Measurements from ENCODE around the gene NR1I3.

The NR1I3 gene

DNA sequence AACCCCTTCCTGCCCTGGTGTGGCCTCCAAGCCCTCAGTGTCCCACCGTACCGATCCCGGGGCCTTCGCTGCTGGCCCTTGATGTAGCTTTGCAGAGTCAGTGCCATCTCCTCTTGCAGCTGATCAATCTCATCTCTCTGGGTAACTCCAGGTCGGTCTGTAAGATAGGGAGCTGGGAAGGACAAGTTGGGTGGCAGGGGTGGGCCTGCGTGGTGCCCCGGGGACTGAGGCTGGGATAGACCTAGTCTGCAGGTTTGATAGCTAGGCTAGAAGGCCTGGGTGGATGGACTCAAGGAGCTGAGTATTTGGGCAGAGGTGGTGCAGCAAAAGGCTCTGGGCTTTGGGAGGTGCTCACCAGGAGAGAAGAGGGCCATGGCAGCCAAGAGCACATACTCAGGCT is 7.2 kb downstream of the NR1I3 start:
- peaks cover 0 to 33% of the 10 kb centered on the region in 2 experiments; a peak in 1 of 3 replicates for H3K36me3 ChIP-seq (ENCODE audit: control insufficient read depth in 2 of 2, insufficient read depth in 1 of 2, low read length in 2 of 2)
- ChIA-PET POLR2A (interaction anchor here (1.4 kb wide), 1 partner anchor 59 kb away, joined by 3 read pairs; no protein-coding TSS in a partner anchor), CTCF (interaction anchor here (0.6 to 9.7 kb wide), 9 partner anchors 9 to 152 kb away, joined by 3 to 146 read pairs (median 6); partner anchors contain the start of gene NR1I3)

DNA sequence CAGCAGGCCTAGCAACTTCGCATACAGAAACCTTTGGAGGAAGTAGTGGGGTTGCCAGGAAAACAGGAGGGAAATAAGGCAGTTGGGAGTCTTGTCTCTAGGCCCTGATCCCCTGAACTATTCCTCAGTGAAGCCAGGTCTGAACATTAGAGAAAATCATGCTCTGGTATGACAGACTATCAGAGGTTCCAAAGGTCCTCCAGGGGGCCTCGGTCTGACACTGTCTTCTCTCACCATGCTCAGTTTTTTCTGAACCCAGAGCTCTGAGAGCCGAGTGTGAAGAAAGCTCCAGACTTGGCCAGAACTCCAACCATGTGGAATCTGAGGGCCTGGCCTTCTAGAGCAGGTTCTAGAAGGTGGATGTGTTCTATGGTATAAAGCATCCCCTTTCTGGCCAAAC is 8.1 kb downstream of the NR1I3 start:
- no peak overlapping the region for H3K27ac ChIP-seq (ENCODE audit: extremely low read depth, low read depth, low read length)
- H3K36me3 ChIP-seq (ENCODE audit: control insufficient read depth in 2 of 2, insufficient read depth in 1 of 2, low read length in 2 of 2), result peaks cover 0 to 33% of the 10 kb centered on the region in 2 experiments; a peak in 1 of 3 replicates
- TF ChIP-seq, protein P1, sequence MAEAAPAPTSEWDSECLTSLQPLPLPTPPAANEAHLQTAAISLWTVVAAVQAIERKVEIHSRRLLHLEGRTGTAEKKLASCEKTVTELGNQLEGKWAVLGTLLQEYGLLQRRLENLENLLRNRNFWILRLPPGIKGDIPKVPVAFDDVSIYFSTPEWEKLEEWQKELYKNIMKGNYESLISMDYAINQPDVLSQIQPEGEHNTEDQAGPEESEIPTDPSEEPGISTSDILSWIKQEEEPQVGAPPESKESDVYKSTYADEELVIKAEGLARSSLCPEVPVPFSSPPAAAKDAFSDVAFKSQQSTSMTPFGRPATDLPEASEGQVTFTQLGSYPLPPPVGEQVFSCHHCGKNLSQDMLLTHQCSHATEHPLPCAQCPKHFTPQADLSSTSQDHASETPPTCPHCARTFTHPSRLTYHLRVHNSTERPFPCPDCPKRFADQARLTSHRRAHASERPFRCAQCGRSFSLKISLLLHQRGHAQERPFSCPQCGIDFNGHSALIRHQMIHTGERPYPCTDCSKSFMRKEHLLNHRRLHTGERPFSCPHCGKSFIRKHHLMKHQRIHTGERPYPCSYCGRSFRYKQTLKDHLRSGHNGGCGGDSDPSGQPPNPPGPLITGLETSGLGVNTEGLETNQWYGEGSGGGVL (tag by site-specific recombination; IDR thresholded peaks at IDR 0.05), result no peak
- TF ChIP-seq ZNF658 (tag by site-specific recombination; IDR thresholded peaks at IDR 0.05) (no peak), ZFHX2 (tag by site-specific recombination; conservative IDR thresholded peaks at IDR 0.05) (no peak), ZNF664 (tag by site-specific recombination; IDR thresholded peaks at IDR 0.05) (no peak), GFI1B (tag by site-specific recombination; IDR thresholded peaks at IDR 0.05) (no peak), ZNF768 (tag by site-specific recombination; IDR thresholded peaks at IDR 0.05) (no peak), ZNF623 (tag by site-specific recombination; IDR thresholded peaks at IDR 0.05) (no peak), FEZF1 (tag by site-specific recombination; IDR thresholded peaks at IDR 0.05) (no peak), ZNF394 (tag by site-specific recombination; IDR thresholded peaks at IDR 0.05; ENCODE audit: borderline replicate concordance) (no peak), SP7 (tag by site-specific recombination; IDR thresholded peaks at IDR 0.05) (no peak), ZNF433 (tag by site-specific recombination; IDR thresholded peaks at IDR 0.05; ENCODE audit: low read depth) (no peak)
- TF ChIP-seq, protein P2, sequence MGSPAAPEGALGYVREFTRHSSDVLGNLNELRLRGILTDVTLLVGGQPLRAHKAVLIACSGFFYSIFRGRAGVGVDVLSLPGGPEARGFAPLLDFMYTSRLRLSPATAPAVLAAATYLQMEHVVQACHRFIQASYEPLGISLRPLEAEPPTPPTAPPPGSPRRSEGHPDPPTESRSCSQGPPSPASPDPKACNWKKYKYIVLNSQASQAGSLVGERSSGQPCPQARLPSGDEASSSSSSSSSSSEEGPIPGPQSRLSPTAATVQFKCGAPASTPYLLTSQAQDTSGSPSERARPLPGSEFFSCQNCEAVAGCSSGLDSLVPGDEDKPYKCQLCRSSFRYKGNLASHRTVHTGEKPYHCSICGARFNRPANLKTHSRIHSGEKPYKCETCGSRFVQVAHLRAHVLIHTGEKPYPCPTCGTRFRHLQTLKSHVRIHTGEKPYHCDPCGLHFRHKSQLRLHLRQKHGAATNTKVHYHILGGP (tag by site-specific recombination; IDR thresholded peaks at IDR 0.05), result no peak
- TF ChIP-seq, protein P3, sequence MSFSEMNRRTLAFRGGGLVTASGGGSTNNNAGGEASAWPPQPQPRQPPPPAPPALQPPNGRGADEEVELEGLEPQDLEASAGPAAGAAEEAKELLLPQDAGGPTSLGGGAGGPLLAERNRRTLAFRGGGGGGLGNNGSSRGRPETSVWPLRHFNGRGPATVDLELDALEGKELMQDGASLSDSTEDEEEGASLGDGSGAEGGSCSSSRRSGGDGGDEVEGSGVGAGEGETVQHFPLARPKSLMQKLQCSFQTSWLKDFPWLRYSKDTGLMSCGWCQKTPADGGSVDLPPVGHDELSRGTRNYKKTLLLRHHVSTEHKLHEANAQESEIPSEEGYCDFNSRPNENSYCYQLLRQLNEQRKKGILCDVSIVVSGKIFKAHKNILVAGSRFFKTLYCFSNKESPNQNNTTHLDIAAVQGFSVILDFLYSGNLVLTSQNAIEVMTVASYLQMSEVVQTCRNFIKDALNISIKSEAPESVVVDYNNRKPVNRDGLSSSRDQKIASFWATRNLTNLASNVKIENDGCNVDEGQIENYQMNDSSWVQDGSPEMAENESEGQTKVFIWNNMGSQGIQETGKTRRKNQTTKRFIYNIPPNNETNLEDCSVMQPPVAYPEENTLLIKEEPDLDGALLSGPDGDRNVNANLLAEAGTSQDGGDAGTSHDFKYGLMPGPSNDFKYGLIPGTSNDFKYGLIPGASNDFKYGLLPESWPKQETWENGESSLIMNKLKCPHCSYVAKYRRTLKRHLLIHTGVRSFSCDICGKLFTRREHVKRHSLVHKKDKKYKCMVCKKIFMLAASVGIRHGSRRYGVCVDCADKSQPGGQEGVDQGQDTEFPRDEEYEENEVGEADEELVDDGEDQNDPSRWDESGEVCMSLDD (tag by site-specific recombination; IDR thresholded peaks at IDR 0.05), result no peak
- TF ChIP-seq, protein P4, sequence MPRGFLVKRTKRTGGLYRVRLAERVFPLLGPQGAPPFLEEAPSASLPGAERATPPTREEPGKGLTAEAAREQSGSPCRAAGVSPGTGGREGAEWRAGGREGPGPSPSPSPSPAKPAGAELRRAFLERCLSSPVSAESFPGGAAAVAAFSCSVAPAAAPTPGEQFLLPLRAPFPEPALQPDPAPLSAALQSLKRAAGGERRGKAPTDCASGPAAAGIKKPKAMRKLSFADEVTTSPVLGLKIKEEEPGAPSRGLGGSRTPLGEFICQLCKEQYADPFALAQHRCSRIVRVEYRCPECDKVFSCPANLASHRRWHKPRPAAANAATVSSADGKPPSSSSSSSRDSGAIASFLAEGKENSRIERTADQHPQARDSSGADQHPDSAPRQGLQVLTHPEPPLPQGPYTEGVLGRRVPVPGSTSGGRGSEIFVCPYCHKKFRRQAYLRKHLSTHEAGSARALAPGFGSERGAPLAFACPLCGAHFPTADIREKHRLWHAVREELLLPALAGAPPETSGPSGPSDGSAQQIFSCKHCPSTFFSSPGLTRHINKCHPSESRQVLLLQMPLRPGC (tag by site-specific recombination; IDR thresholded peaks at IDR 0.05), result no peak
- no peaks in the 10 kb centered on the region for H3K9me3 ChIP-seq (ENCODE audit: control insufficient read depth, insufficient read depth, low read depth, low read length)
- H3K4me3 ChIP-seq (ENCODE audit: low read depth, low read length), result no peak overlapping the region
- ChIA-PET POLR2A (interaction anchor here (1.4 kb wide), 1 partner anchor 60 kb away, joined by 3 read pairs; no protein-coding TSS in a partner anchor), CTCF (interaction anchor here (0.5 to 9.7 kb wide), 12 partner anchors 10 to 512 kb away, joined by 3 to 146 read pairs (median 5); partner anchors contain the start of gene NR1I3)
- H3K4me1 ChIP-seq (ENCODE audit: control insufficient read depth, insufficient read depth, low read length), result peaks cover 4% of the 10 kb centered on the region; the same call in 1 of the 2 replicates

More for the DNA sequence above, 7.2 kb downstream of the NR1I3 start:
- TF ChIP-seq ZNF707 (tag by site-specific recombination; IDR thresholded peaks at IDR 0.05) (no peak), ZNF266 (tag by site-specific recombination; IDR thresholded peaks at IDR 0.05; ENCODE audit: low read depth) (no peak), ZBTB1 (tag by site-specific recombination; IDR thresholded peaks at IDR 0.05) (no peak), ZEB2 (tag by site-specific recombination; IDR thresholded peaks at IDR 0.05) (no peak), ZSCAN23 (tag by site-specific recombination; IDR thresholded peaks at IDR 0.05) (no peak), ZNF274 (IDR thresholded peaks at IDR 0.05; ENCODE audit: low read length) (no peak), ZNF274 (tag by site-specific recombination; IDR thresholded peaks at IDR 0.05; ENCODE audit: borderline replicate concordance) (no peak)
- TF ChIP-seq, protein P5, sequence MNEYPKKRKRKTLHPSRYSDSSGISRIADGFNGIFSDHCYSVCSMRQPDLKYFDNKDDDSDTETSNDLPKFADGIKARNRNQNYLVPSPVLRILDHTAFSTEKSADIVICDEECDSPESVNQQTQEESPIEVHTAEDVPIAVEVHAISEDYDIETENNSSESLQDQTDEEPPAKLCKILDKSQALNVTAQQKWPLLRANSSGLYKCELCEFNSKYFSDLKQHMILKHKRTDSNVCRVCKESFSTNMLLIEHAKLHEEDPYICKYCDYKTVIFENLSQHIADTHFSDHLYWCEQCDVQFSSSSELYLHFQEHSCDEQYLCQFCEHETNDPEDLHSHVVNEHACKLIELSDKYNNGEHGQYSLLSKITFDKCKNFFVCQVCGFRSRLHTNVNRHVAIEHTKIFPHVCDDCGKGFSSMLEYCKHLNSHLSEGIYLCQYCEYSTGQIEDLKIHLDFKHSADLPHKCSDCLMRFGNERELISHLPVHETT (tag by site-specific recombination; IDR thresholded peaks at IDR 0.05), result no peak
- TF ChIP-seq, protein P6, sequence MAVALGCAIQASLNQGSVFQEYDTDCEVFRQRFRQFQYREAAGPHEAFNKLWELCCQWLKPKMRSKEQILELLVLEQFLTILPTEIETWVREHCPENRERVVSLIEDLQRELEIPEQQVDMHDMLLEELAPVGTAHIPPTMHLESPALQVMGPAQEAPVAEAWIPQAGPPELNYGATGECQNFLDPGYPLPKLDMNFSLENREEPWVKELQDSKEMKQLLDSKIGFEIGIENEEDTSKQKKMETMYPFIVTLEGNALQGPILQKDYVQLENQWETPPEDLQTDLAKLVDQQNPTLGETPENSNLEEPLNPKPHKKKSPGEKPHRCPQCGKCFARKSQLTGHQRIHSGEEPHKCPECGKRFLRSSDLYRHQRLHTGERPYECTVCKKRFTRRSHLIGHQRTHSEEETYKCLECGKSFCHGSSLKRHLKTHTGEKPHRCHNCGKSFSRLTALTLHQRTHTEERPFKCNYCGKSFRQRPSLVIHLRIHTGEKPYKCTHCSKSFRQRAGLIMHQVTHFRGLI (tag by site-specific recombination; IDR thresholded peaks at IDR 0.05), result no peak
- TF ChIP-seq, protein P7, sequence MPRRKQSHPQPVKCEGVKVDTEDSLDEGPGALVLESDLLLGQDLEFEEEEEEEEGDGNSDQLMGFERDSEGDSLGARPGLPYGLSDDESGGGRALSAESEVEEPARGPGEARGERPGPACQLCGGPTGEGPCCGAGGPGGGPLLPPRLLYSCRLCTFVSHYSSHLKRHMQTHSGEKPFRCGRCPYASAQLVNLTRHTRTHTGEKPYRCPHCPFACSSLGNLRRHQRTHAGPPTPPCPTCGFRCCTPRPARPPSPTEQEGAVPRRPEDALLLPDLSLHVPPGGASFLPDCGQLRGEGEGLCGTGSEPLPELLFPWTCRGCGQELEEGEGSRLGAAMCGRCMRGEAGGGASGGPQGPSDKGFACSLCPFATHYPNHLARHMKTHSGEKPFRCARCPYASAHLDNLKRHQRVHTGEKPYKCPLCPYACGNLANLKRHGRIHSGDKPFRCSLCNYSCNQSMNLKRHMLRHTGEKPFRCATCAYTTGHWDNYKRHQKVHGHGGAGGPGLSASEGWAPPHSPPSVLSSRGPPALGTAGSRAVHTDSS (tag by site-specific recombination; IDR thresholded peaks at IDR 0.05), result no peak
- Histone ChIP-seq H3K4me1 (ENCODE audit: control insufficient read depth, insufficient read depth, low read length) (no peaks in the 10 kb centered on the region), H3K4me3 (ENCODE audit: low read depth, low read length) (no peak overlapping the region), H3K9me3 (ENCODE audit: control insufficient read depth, insufficient read depth, low read depth, low read length) (no peaks in the 10 kb centered on the region), H3K27ac (ENCODE audit: extremely low read depth, low read depth, low read length) (no peak overlapping the region)

Data from HEK293 (cell line).